Measurements from ENCODE around the gene PRDX5. TPM values are rescaled to one million over a fixed set of nuclear protein-coding genes. Genes with fewer than 3 reads are reported as not detected.

Gene PRDX5
- total RNA-seq, 1 donor from 2014 or later: 217 TPM

- TF ChIP-seq CTCF (IDR thresholded peaks at IDR 0.05): no peak
- H3K36me3 Mint-ChIP-seq (ENCODE audit: unreplicated experiment): peaks cover 17% of the 10 kb centered on the region
- H3K4me3 Mint-ChIP-seq (ENCODE audit: unreplicated experiment): peak overlapping the region; percentile 80
- peaks cover 23% of the 10 kb centered on the region for H3K4me1 Mint-ChIP-seq (ENCODE audit: unreplicated experiment)
- peak overlapping the region; percentile 40 for H3K27ac Mint-ChIP-seq (ENCODE audit: unreplicated experiment)
- DNase-seq (ENCODE audit: extremely low spot score, unreplicated experiment): no peak
- no peaks in the 10 kb centered on the region for H3K27me3 Mint-ChIP-seq (ENCODE audit: unreplicated experiment)
- no peaks in the 10 kb centered on the region for H3K9me3 Mint-ChIP-seq (ENCODE audit: unreplicated experiment)
Observed at GRCh38 chr11:64283092-64283491, 34.8 kb upstream of the PRDX5 start.

GRCh38 chr11:64284048-64284961, 33.6 kb upstream of the PRDX5 start, which contains the start of gene BAD:
Gene BAD (minus strand): TSS chr11:64284665. CDS start chr11:64284368, 297 bp downstream.
- H3K27me3 Mint-ChIP-seq (ENCODE audit: unreplicated experiment): no peaks in the 10 kb centered on the region
- no peaks in the 10 kb centered on the region for H3K9me3 Mint-ChIP-seq (ENCODE audit: unreplicated experiment)
- peaks cover 13% of the 10 kb centered on the region for H3K36me3 Mint-ChIP-seq (ENCODE audit: unreplicated experiment)
- peak; percentile 96 for DNase-seq (ENCODE audit: extremely low spot score, unreplicated experiment)
- TF ChIP-seq CTCF (IDR thresholded peaks at IDR 0.05): no peak
- peak within 1 kb of the TSS; percentile 88 for H3K27ac Mint-ChIP-seq (ENCODE audit: unreplicated experiment)
- H3K4me1 Mint-ChIP-seq (ENCODE audit: unreplicated experiment): peaks cover 23% of the 10 kb centered on the region
- H3K4me3 Mint-ChIP-seq (ENCODE audit: unreplicated experiment): peak within 1 kb of the TSS; percentile 82

- H3K27ac Mint-ChIP-seq (ENCODE audit: unreplicated experiment): peak within 1 kb of the TSS; percentile 88
- no peaks in the 10 kb centered on the region for H3K27me3 Mint-ChIP-seq (ENCODE audit: unreplicated experiment)
- peak; percentile 95 for DNase-seq (ENCODE audit: extremely low spot score, unreplicated experiment)
- no peaks in the 10 kb centered on the region for H3K9me3 Mint-ChIP-seq (ENCODE audit: unreplicated experiment)
- peak within 1 kb of the TSS; percentile 82 for H3K4me3 Mint-ChIP-seq (ENCODE audit: unreplicated experiment)
- no peak for TF ChIP-seq CTCF (IDR thresholded peaks at IDR 0.05)
- peaks cover 23% of the 10 kb centered on the region for H3K4me1 Mint-ChIP-seq (ENCODE audit: unreplicated experiment)
- H3K36me3 Mint-ChIP-seq (ENCODE audit: unreplicated experiment): peaks cover 10% of the 10 kb centered on the region
Observed at GRCh38 chr11:64284962-64285884, 32.7 kb upstream of the PRDX5 start, which contains the start of gene GPR137. Gene GPR137 (plus strand): TSS chr11:64285848. CDS start chr11:64286525, 677 bp downstream.

- H3K4me3 Mint-ChIP-seq (ENCODE audit: unreplicated experiment): peak overlapping the region; percentile 70
- H3K27ac Mint-ChIP-seq (ENCODE audit: unreplicated experiment): peak overlapping the region; percentile 6
- no peaks in the 10 kb centered on the region for H3K9me3 Mint-ChIP-seq (ENCODE audit: unreplicated experiment)
- no peak for DNase-seq (ENCODE audit: extremely low spot score, unreplicated experiment)
- H3K36me3 Mint-ChIP-seq (ENCODE audit: unreplicated experiment): peaks cover 9% of the 10 kb centered on the region
- H3K27me3 Mint-ChIP-seq (ENCODE audit: unreplicated experiment): peaks cover 7% of the 10 kb centered on the region
- no peak for TF ChIP-seq CTCF (IDR thresholded peaks at IDR 0.05)
- H3K4me1 Mint-ChIP-seq (ENCODE audit: unreplicated experiment): peaks cover 29% of the 10 kb centered on the region
Observed at GRCh38 chr11:64285885-64286800, 31.8 kb upstream of the PRDX5 start.
